Liver (tissue), 5 donors: Measurements from ENCODE around the gene SPDYE2B. TPM values are rescaled to one million over a fixed set of nuclear protein-coding genes. Genes with fewer than 3 reads are reported as not detected.

ENCODE experiments used
- polyA plus RNA-seq, 2 donors: library from polyadenylated mRNA; stranded (reverse) in 1 of 2; unstranded in 1 of 2; fragments of 200-250 nt in 1 of 2; fragments of >200 nt in 1 of 2; fragmentation: Nextera tagmentation in 1 of 2; extraction: Ambion mirVana in 1 of 2; gene quantifications; one replicate each; pipeline versions ENCODE4 v1.2.1 to v1.2.3, GENCODE V29; 2013 to 2015
- small RNA-seq: library from RNA; depleted of rRNA; stranded (forward); fragments of <200 nt; gene quantifications from one replicate; pipeline ENCODE3, GENCODE V24; 2014
- total RNA-seq, 2 donors: library from RNA; depleted of rRNA; stranded (reverse); fragments of >200 nt; gene quantifications; one replicate each; pipeline ENCODE4 v1.2.3, GENCODE V29; 2014
- donor health status: healthy.
- donor health status: healthy.
- donor health status: healthy.

The SPDYE2B gene
- total and polyA plus RNA-seq, 4 donors = 0.28 TPM; not detected in 3

Small RNA genes within 50 kb of the gene (small RNA-seq; reads per million reads assigned to genes)
- not detected for gene AC105052.3
- not detected for gene UPK3BL1

Other genes starting within 250 kb of the SPDYE2B start
- 10 to 100 TPM in 1 of 2 donors, 1 to 10 TPM in 1; 5.5 to 10.3 TPM for gene ORAI2, start 216.7 kb upstream of the SPDYE2B start, total RNA-seq
- gene ORAI2, start 216.7 kb upstream of the SPDYE2B start, polyA plus RNA-seq = 1 to 10 TPM; 1.3 to 4.0 TPM
- 1 to 10 TPM; 6.9 to 8.7 TPM for gene ALKBH4, start 185.5 kb upstream of the SPDYE2B start, total RNA-seq
- gene ALKBH4, start 185.5 kb upstream of the SPDYE2B start, polyA plus RNA-seq = 1 to 10 TPM; 5.7 to 6.9 TPM
- gene LRWD1, start 185.3 kb upstream of the SPDYE2B start, total RNA-seq = 10 to 100 TPM; 14.3 to 15.3 TPM
- gene LRWD1, start 185.3 kb upstream of the SPDYE2B start, polyA plus RNA-seq = 10 to 100 TPM in 1 of 2 donors, 1 to 10 TPM in 1; 8.6 to 11.6 TPM
- 10 to 100 TPM in 1 of 2 donors, 1 to 10 TPM in 1; 9.6 to 17.4 TPM for gene POLR2J, start 171.4 kb upstream of the SPDYE2B start, total RNA-seq
- gene POLR2J, start 171.4 kb upstream of the SPDYE2B start, polyA plus RNA-seq = 10 to 100 TPM; 43.6 to 50.3 TPM
- gene RASA4B, start 132.5 kb upstream of the SPDYE2B start, total RNA-seq = 1 to 10 TPM in 1 of 2 donors, under 1 TPM in 1; 0.75 to 4.8 TPM
- gene RASA4B, start 132.5 kb upstream of the SPDYE2B start, polyA plus RNA-seq = under 1 TPM; 0.62 to 0.72 TPM
- gene UPK3BL2, start 106.6 kb upstream of the SPDYE2B start, total RNA-seq = 1 to 10 TPM; 4.5 to 7.3 TPM
- 10 to 100 TPM in 1 of 2 donors, under 1 TPM in 1; 0.33 to 12.8 TPM for gene UPK3BL2, start 106.6 kb upstream of the SPDYE2B start, polyA plus RNA-seq
- under 1 TPM in 1 of 2 donors, not detected in 1; 0.08 TPM for gene SPDYE2, start 99.1 kb upstream of the SPDYE2B start, total RNA-seq
- gene SPDYE2, start 99.1 kb upstream of the SPDYE2B start, polyA plus RNA-seq = 1 to 10 TPM in 1 of 2 donors, not detected in 1; 2.6 TPM
- 10 to 100 TPM; 27.7 to 60.7 TPM for gene POLR2J3, start 77.7 kb upstream of the SPDYE2B start, total RNA-seq
- gene POLR2J3, start 77.7 kb upstream of the SPDYE2B start, polyA plus RNA-seq = 10 to 100 TPM in 1 of 2 donors, 1 to 10 TPM in 1; 2.8 to 62.1 TPM
- gene RASA4, start 33.6 kb upstream of the SPDYE2B start, total RNA-seq = 1 to 10 TPM; 3.7 to 7.3 TPM
- 1 to 10 TPM; 1.1 to 3.0 TPM for gene RASA4, start 33.6 kb upstream of the SPDYE2B start, polyA plus RNA-seq
- 10 to 100 TPM in 1 of 2 donors, 1 to 10 TPM in 1; 4.4 to 11.1 TPM for gene UPK3BL1, start 7.5 kb upstream of the SPDYE2B start, total RNA-seq
- gene UPK3BL1, start 7.5 kb upstream of the SPDYE2B start, polyA plus RNA-seq = 10 to 100 TPM in 1 of 2 donors, 1 to 10 TPM in 1; 4.0 to 19.9 TPM
- 1 to 10 TPM; 3.9 to 5.5 TPM for gene POLR2J2, start 21.3 kb downstream of the SPDYE2B start, total RNA-seq
- 1 to 10 TPM in 1 of 2 donors, under 1 TPM in 1; 0.14 to 6.3 TPM for gene POLR2J2, start 21.3 kb downstream of the SPDYE2B start, polyA plus RNA-seq
- gene FAM185A, start 98.7 kb downstream of the SPDYE2B start, total RNA-seq = 10 to 100 TPM in 1 of 2 donors, 1 to 10 TPM in 1; 7.3 to 20.7 TPM
- 1 to 10 TPM; 6.3 to 7.3 TPM for gene FAM185A, start 98.7 kb downstream of the SPDYE2B start, polyA plus RNA-seq